GM06990 (cell line): Measurements from ENCODE around the gene SPINK1.

Experiments
- DNase-seq: peaks from one replicate; pipeline ENCODE4 v3.0.0-alpha.2; 2011; ENCODE audit not compliant: insufficient read length; ENCODE audit errors: extremely low read depth
- H3K27me3 ChIP-seq: replicated peaks from 2 replicates; pipeline ENCODE4 v1.6.0; 2011; ENCODE audit warnings: low read length; ENCODE audit not compliant: control insufficient read depth, insufficient read depth
- H3K36me3 ChIP-seq: 2 replicates; pipeline ENCODE4 v1.5.1; 2011; ENCODE audit warnings: low read length; ENCODE audit not compliant: control insufficient read depth, insufficient read depth
- H3K4me3 ChIP-seq: replicated peaks from 2 replicates; pipeline ENCODE4 v1.5.1; 2011; ENCODE audit warnings: low read depth, mild to moderate bottlenecking, control low read depth, low read length
- CTCF ChIP-seq: IDR thresholded peaks from 2 replicates; pipeline ENCODE4 v1.5.1; 2011; ENCODE audit warnings: low read length, control low read depth, mild to moderate bottlenecking, inconsistent platforms; ENCODE audit not compliant: insufficient read depth, poor library complexity, severe bottlenecking

SPINK1 gene, protein sequence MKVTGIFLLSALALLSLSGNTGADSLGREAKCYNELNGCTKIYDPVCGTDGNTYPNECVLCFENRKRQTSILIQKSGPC

DNA sequence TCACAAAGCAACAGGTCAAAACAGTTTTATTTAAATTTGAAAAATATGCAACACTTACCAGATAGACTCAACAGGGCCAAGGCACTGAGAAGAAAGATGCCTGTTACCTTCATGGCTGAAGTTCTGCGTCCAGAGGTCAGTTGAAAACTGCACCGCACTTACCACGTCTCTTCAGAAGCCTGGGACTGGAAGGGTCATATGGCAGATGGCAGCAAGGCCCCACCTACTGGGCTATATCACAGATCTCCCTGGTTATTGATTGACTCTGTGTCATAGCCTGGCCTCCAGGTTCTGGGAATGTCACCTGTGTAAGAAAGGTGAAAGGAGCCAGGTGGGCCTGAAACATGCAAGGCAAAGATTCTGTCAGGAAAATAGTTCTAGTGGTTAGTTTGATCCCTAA is at the start of gene SPINK1:
Gene SPINK1, minus strand, starts transcription at position 207 of the 400 bp plus-strand sequence. Its CDS starts 94 bp downstream, at position 113.
- Histone ChIP-seq H3K4me3 (no peak within 1 kb of the TSS), H3K36me3 (no peaks in the 10 kb centered on the region), H3K27me3 (no peaks in the 10 kb centered on the region)
- no peak for DNase-seq
- TF ChIP-seq CTCF: no peak

- no peak overlapping the region for H3K4me3 ChIP-seq
- H3K36me3 ChIP-seq: no peaks in the 10 kb centered on the region
- DNase-seq: no peak
- H3K27me3 ChIP-seq: no peaks in the 10 kb centered on the region
- no peak for TF ChIP-seq CTCF
These were observed 49.0 kb upstream of the SPINK1 start for GRCh38 chr5:147880487-147880886.

DNA sequence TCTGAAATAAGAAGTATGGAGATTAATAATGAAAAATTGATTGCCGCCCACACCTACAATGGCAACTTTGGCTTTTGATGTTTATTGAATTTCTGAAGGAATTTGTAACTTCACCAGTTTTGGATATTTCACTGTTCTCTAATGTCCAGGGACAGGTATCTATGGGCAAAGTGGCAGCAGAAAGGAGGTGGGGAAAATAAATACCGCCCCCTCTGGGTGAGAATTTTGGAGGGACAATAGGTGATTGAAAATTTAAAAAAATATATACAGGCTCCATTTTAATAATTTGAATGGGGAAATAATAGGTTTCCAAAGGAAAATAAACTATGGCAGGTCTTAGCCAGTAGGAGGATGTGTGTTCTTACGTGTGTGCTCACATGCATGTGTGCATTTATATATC is 48.3 kb upstream of the SPINK1 start:
- no peak for DNase-seq
- no peak for TF ChIP-seq CTCF
- H3K36me3 ChIP-seq: no peaks in the 10 kb centered on the region
- H3K27me3 ChIP-seq: no peaks in the 10 kb centered on the region
- H3K4me3 ChIP-seq: no peak overlapping the region

- Histone ChIP-seq H3K4me3 (no peak within 1 kb of the TSS), H3K36me3 (no peaks in the 10 kb centered on the region), H3K27me3 (no peaks in the 10 kb centered on the region)
- TF ChIP-seq CTCF: no peak
- no peak for DNase-seq
These were observed 46.7 kb upstream of the SPINK1 start, which contains the start of gene SCGB3A2 for GRCh38 chr5:147878066-147878759. TSS of gene SCGB3A2 (plus strand) at chr5:147878711. CDS start at chr5:147878804, 93 bp downstream.

DNA sequence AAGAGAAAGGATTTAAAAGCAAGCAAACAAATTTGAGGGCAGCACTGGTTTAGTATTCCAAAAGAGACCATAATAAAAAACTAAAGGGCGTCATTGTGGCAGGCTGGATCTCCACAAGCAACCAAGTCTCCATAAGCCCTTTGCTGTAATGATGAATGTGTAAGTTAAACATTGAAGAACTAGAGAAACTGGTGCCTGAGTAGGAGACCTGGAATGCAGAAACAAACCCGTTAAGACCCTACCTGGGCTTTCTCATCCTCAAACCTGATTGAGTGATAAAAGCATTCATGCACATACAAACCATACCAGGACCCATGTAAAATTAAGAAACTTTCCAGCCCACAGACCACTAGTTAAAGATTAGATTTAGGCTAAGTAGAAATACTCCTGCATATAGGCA is 45.2 kb upstream of the SPINK1 start:
- Histone ChIP-seq H3K4me3 (no peak overlapping the region), H3K27me3 (no peaks in the 10 kb centered on the region), H3K36me3 (no peaks in the 10 kb centered on the region)
- TF ChIP-seq CTCF: no peak
- DNase-seq: no peak

- DNase-seq: no peak
- no peaks in the 10 kb centered on the region for H3K36me3 ChIP-seq
- H3K27me3 ChIP-seq: no peaks in the 10 kb centered on the region
- no peak for TF ChIP-seq CTCF
- no peak overlapping the region for H3K4me3 ChIP-seq
These were observed 44.7 kb upstream of the SPINK1 start for GRCh38 chr5:147876141-147876540.
